HUDEP-2 (cell line): ENCODE measurements around the gene SLC9A2.

Source experiments
- DNase-seq, 76 experiments: peaks; one replicate each; lab custom pipeline; 2025; ENCODE audit not compliant: unreplicated experiment in 76 of 76; lab: John Stamatoyannopoulos, UW

Gene SLC9A2

GRCh38 chr2:102618452-102619413 lies 620 bp upstream of the SLC9A2 start:
- DNase-seq: peak in 28 of 76 experiments; percentile 1 to 57 (median 30)

GRCh38 chr2:102620332-102620731 lies 979 bp downstream of the SLC9A2 start:
- DNase-seq: no peak

- no peak for DNase-seq
Observed at GRCh38 chr2:102621630-102622029, 2.3 kb downstream of the SLC9A2 start.

- no peak for DNase-seq
Observed at GRCh38 chr2:102622646-102623045, 3.3 kb downstream of the SLC9A2 start.

- peak in 1 of 76 experiments; percentile 15 for DNase-seq
Observed at GRCh38 chr2:102630458-102630857, 11.1 kb downstream of the SLC9A2 start.

- DNase-seq: no peak
Observed at GRCh38 chr2:102632380-102633175, 13.2 kb downstream of the SLC9A2 start.

DNA sequence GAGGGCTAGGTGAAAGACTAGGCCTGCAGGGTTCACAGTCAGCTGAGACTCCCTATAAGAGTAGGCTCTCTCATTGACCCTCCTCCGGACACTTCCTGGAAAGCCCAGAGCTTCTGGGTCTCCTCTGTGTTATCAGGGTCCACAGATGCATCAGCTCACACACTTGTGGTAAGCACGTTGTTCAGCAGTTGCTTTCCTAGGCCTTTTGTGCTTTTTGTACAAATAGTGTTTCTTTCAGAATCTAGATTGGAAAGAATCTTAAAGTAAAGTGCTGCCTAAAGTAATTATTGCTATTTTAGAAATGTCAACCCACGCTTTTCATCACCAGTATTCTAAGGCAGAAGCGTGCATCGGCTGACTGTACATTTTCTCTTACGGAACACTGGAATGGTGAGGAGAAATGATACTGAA lies 15.5 kb downstream of the SLC9A2 start:
- DNase-seq: peak in 52 of 76 experiments; percentile 0 to 70 (median 36)

- peak in 2 of 76 experiments; percentile 8 to 20 for DNase-seq
Observed at GRCh38 chr2:102635317-102635716, 16.0 kb downstream of the SLC9A2 start.

- peak in 38 of 76 experiments; percentile 4 to 59 (median 30) for DNase-seq
Observed at GRCh38 chr2:102636283-102636907, 17.0 kb downstream of the SLC9A2 start.

DNA sequence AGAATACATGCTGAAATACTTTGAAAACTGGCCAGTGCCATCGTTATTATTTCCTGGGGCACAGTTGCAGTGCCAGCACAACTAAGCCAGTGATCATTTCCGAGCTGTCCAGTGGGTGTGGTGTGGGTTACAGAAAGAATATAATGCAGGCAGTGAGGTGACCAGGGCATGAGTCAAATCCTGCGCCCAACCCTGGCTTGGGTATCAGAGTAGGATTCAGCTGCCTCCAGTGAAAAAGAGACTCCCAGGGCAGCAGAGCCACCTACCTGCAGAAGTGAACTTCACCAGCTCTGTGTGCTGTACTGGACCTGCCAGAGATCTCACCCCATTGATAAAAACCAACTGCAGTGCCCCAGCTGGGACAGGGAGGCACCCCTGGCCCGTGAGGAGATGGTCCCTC lies 18.0 kb downstream of the SLC9A2 start:
- DNase-seq: peak in 4 of 76 experiments; percentile 5 to 16 (median 9)

DNA sequence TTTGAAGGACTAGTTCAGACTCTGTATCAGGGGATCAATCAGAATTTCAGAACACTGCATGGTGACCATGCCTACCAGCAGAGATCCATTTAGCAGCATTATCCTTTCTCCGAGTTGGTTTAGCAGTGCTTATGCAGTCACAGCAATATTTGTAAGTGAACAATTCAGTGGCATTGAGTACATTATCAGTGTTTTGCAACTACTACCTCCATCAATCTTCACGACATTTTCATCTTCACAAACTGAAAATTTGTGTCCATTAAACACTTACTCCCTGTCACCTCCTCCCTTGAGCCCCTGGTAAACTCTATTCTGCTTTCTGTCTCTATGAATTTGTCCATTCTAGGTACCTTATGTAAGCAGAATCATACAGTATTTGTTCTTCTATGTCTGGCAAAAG lies 20.1 kb downstream of the SLC9A2 start:
- DNase-seq: no peak

GRCh38 chr2:102652126-102652525 lies 32.8 kb downstream of the SLC9A2 start:
- no peak for DNase-seq

- DNase-seq: no peak
Observed at GRCh38 chr2:102657770-102658169, 38.4 kb downstream of the SLC9A2 start.

DNA sequence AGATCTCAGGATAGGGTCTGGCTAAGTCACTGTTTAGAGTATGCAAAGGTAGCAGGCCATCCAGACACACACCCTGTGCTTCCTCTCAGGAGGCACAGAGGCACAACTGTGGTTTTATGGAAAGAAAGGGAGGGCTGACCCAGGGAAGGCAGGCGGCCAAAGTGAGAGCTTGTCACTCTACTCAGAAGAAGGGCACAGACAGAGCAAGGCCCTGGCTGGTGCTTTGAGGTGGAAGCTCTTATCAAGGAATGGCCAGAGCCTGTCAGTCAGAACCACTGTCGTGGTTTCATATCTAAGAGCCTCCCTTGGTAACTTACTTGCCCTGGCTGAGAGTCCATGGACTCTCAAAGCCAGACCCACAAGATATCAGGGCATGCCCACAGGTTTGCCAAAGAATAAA lies 40.7 kb downstream of the SLC9A2 start:
- peak in 74 of 76 experiments; percentile 13 to 88 (median 69) for DNase-seq

DNA sequence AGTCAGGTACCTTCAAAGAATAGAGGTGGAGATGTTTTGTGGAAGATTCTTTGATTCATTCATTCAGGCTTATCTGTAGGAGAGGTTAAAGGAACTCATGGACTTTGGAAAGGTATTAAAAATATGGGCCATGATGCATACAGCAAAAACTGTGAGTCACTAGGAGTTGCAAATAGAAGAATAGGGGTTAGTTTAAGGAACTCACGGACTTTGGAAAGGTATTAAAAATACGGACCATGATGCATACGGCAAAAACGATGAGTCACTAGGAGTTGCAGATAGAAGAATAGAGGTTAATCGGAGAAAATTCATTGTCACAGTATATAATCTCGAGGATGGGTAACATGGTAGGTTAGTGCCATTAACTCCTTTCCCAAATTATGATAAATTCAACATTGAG lies 41.2 kb downstream of the SLC9A2 start:
- no peak for DNase-seq

GRCh38 chr2:102661846-102662245 lies 42.5 kb downstream of the SLC9A2 start:
- DNase-seq: no peak

GRCh38 chr2:102662833-102663232 lies 43.5 kb downstream of the SLC9A2 start:
- no peak for DNase-seq

- no peak for DNase-seq
Observed at GRCh38 chr2:102663381-102663780, 44.0 kb downstream of the SLC9A2 start.

GRCh38 chr2:102664471-102664909 lies 45.1 kb downstream of the SLC9A2 start:
- DNase-seq: peak in 42 of 76 experiments; percentile 2 to 75 (median 30)

DNA sequence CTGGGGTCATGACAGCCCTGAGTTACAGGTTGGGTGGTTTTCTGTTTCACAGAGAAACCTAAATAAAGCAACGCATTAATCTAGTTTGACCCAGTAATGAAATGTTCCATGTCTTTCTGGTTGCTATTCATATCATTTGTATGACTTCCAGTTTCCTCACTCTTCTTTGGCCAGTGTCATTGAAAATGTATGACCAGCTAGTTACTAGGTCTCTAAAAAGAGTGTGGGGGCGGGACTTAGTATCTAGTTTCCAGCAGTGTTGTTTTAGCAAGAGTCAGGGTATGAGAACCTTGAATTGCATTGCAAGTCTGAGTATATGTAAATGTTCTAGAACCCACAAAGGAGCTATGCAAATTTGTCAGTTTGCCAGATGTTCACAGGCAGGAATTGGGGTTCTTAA lies 47.7 kb downstream of the SLC9A2 start:
- no peak for DNase-seq

DNA sequence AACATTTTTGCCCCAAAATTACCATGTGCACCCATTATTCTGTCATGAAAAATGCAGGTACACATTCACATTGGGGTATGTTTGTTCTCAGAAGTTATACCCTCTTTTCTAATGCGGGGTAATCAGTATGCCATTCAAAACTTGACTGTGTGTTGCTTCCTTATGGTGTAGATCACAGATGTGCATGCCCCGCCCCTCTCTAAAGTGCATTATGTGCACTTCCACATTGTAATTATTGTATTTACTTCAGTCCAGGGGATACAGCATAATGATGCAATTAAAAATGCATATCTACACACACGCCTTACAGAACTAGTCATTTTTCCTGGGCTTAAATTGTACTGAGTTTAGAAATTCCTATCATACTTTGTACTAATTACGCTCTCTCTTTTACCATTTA lies 48.8 kb downstream of the SLC9A2 start:
- no peak for DNase-seq
